Measurements from ENCODE around the gene AUTS2.

The AUTS2 gene

DNA sequence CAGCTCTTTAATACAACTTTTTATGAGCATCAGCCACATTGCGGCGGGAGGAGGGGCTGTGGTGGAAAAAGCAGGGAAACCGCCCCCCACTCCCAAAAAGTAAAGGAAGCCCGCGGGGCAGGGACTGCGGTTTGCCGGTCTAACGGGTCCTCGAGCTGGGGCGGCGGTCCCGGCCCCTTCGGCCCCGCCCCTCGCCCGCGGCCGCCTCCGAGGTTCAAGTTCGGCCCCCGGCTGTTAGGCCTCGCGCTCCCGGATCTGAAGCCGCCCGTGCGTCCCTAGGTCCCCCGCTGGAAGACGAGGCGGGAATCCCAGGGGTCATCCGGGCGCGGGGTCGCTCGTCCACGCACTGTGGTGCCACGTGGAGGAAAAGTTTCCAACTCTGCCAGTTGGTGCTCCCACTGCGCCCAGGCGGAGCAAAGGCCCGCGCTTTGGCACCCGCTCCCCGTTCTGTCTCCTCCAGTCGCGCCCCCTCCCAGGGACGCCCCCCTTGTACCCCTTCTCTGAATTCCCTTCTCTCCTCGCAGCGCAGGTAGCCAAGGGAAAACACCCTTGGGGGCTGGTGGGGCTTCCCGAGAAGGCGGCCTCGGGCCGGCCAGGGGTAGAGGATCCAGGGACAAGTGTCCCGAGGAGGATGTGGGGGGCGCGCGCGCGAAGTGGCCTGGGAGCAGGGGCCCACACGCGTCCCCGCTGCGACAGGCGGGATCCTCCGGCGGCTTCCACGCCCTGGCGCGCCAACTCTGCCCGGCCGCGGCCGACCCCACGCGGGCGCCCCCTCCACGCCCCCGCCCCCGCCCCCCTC, 798 bp upstream of the AUTS2 start (continued):
- TF ChIP-seq GLIS1 (tag by site-specific recombination; IDR thresholded peaks at IDR 0.05) = peak; percentile 60
- TF ChIP-seq, protein P1, sequence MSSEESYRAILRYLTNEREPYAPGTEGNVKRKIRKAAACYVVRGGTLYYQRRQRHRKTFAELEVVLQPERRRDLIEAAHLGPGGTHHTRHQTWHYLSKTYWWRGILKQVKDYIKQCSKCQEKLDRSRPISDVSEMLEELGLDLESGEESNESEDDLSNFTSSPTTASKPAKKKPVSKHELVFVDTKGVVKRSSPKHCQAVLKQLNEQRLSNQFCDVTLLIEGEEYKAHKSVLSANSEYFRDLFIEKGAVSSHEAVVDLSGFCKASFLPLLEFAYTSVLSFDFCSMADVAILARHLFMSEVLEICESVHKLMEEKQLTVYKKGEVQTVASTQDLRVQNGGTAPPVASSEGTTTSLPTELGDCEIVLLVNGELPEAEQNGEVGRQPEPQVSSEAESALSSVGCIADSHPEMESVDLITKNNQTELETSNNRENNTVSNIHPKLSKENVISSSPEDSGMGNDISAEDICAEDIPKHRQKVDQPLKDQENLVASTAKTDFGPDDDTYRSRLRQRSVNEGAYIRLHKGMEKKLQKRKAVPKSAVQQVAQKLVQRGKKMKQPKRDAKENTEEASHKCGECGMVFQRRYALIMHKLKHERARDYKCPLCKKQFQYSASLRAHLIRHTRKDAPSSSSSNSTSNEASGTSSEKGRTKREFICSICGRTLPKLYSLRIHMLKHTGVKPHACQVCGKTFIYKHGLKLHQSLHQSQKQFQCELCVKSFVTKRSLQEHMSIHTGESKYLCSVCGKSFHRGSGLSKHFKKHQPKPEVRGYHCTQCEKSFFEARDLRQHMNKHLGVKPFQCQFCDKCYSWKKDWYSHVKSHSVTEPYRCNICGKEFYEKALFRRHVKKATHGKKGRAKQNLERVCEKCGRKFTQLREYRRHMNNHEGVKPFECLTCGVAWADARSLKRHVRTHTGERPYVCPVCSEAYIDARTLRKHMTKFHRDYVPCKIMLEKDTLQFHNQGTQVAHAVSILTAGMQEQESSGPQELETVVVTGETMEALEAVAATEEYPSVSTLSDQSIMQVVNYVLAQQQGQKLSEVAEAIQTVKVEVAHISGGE (tag by site-specific recombination; conservative IDR thresholded peaks at IDR 0.05; ENCODE audit: low read depth) = peak; percentile 20; the same call in 1 of the 2 replicates
- 0 out of 2 replicates have a peak, but pooled peaks have one; percentile 3 for TF ChIP-seq ZSCAN4 (tag by site-specific recombination; IDR thresholded peaks at IDR 0.05)
- no peak for TF ChIP-seq ZNF10 (tag by site-specific recombination; IDR thresholded peaks at IDR 0.05)
- peak; percentile 35; the same call in 1 of the 2 replicates for TF ChIP-seq ZNF660 (tag by site-specific recombination; IDR thresholded peaks at IDR 0.05)
- no peak for TF ChIP-seq ZNF19 (tag by site-specific recombination; IDR thresholded peaks at IDR 0.05; ENCODE audit: low read depth)
- peak; percentile 74 for TF ChIP-seq ZEB2 (tag by site-specific recombination; IDR thresholded peaks at IDR 0.05)
- no peak for TF ChIP-seq ZNF350 (tag by site-specific recombination; IDR thresholded peaks at IDR 0.05)
- peak; percentile 78 for TF ChIP-seq ZBTB8A (tag by site-specific recombination; IDR thresholded peaks at IDR 0.05)
- no peak for TF ChIP-seq ZNF354C (tag by site-specific recombination; IDR thresholded peaks at IDR 0.05; ENCODE audit: borderline replicate concordance, low read depth)
- no peak for TF ChIP-seq ZNF837 (tag by site-specific recombination; IDR thresholded peaks at IDR 0.05)
- TF ChIP-seq ZBTB48 (tag by site-specific recombination; IDR thresholded peaks at IDR 0.05) = peak; percentile 96
- no peak for TF ChIP-seq HOXC10 (CRISPR knock-in tag; IDR thresholded peaks at IDR 0.05)
- peak; percentile 77; the same call in 1 of the 2 replicates for TF ChIP-seq EGR2 (tag by site-specific recombination; IDR thresholded peaks at IDR 0.05; ENCODE audit: low read depth)
- peak; percentile 91 for TF ChIP-seq ZNF76 (tag by site-specific recombination; IDR thresholded peaks at IDR 0.05; ENCODE audit: borderline replicate concordance, low read depth)
- TF ChIP-seq ZNF629 (tag by site-specific recombination; IDR thresholded peaks at IDR 0.05) = 0 out of 2 replicates have a peak, but pooled peaks have one; percentile 30
- no peak for TF ChIP-seq ZNF544 (tag by site-specific recombination; IDR thresholded peaks at IDR 0.05)
- peak; percentile 55 for TF ChIP-seq ZNF610 (tag by site-specific recombination; IDR thresholded peaks at IDR 0.05; ENCODE audit: borderline replicate concordance)
- 0 out of 2 replicates have a peak, but pooled peaks have one; percentile 18 for TF ChIP-seq ZNF391 (tag by site-specific recombination; IDR thresholded peaks at IDR 0.05; ENCODE audit: borderline replicate concordance, low read depth)
- TF ChIP-seq ZNF324 (tag by site-specific recombination; IDR thresholded peaks at IDR 0.05) = 0 out of 2 replicates have a peak, but pooled peaks have one; percentile 48
- no peak for TF ChIP-seq ZNF677 (tag by site-specific recombination; IDR thresholded peaks at IDR 0.05)
- peak; percentile 66; the same call in 1 of the 2 replicates for TF ChIP-seq ZNF121 (tag by site-specific recombination; IDR thresholded peaks at IDR 0.05)
- 0 out of 2 replicates have a peak, but pooled peaks have one; percentile 48 for TF ChIP-seq ZFP37 (tag by site-specific recombination; IDR thresholded peaks at IDR 0.05)
- TF ChIP-seq ZBTB7A (tag by site-specific recombination; IDR thresholded peaks at IDR 0.05; ENCODE audit: low read depth) = peak; percentile 86
- peak; percentile 78 for TF ChIP-seq KLF8 (tag by site-specific recombination; IDR thresholded peaks at IDR 0.05)
- TF ChIP-seq ZNF341 (tag by site-specific recombination; IDR thresholded peaks at IDR 0.05; ENCODE audit: low read depth) = peak; percentile 94
- peak; percentile 76 for TF ChIP-seq ZFHX2 (tag by site-specific recombination; conservative IDR thresholded peaks at IDR 0.05)
- TF ChIP-seq ZFP69B (tag by site-specific recombination; IDR thresholded peaks at IDR 0.05) = peak; percentile 59; the same call in 1 of the 2 replicates
- peak; percentile 77 for TF ChIP-seq ZNF335 (tag by site-specific recombination; conservative IDR thresholded peaks at IDR 0.05)
- no peak for TF ChIP-seq ZNF670 (tag by site-specific recombination; IDR thresholded peaks at IDR 0.05; ENCODE audit: low read depth)
- TF ChIP-seq ZNF561 (tag by site-specific recombination; IDR thresholded peaks at IDR 0.05; ENCODE audit: borderline replicate concordance) = peak; percentile 84; the same call in 1 of the 2 replicates
- peak; percentile 94 for TF ChIP-seq ZBTB26 (tag by site-specific recombination; optimal IDR thresholded peaks at IDR 0.05)
- peak; percentile 49; the same call in 1 of the 2 replicates for TF ChIP-seq WT1 (tag by site-specific recombination; IDR thresholded peaks at IDR 0.05)
